ENCODE results near the gene WHAMM.

Gene WHAMM

GRCh38 chr15:82854554-82854953 is 45.1 kb downstream of the WHAMM start:
- TF ChIP-seq, protein P1, sequence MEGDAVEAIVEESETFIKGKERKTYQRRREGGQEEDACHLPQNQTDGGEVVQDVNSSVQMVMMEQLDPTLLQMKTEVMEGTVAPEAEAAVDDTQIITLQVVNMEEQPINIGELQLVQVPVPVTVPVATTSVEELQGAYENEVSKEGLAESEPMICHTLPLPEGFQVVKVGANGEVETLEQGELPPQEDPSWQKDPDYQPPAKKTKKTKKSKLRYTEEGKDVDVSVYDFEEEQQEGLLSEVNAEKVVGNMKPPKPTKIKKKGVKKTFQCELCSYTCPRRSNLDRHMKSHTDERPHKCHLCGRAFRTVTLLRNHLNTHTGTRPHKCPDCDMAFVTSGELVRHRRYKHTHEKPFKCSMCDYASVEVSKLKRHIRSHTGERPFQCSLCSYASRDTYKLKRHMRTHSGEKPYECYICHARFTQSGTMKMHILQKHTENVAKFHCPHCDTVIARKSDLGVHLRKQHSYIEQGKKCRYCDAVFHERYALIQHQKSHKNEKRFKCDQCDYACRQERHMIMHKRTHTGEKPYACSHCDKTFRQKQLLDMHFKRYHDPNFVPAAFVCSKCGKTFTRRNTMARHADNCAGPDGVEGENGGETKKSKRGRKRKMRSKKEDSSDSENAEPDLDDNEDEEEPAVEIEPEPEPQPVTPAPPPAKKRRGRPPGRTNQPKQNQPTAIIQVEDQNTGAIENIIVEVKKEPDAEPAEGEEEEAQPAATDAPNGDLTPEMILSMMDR (IDR thresholded peaks at IDR 0.05): no peak

DNA sequence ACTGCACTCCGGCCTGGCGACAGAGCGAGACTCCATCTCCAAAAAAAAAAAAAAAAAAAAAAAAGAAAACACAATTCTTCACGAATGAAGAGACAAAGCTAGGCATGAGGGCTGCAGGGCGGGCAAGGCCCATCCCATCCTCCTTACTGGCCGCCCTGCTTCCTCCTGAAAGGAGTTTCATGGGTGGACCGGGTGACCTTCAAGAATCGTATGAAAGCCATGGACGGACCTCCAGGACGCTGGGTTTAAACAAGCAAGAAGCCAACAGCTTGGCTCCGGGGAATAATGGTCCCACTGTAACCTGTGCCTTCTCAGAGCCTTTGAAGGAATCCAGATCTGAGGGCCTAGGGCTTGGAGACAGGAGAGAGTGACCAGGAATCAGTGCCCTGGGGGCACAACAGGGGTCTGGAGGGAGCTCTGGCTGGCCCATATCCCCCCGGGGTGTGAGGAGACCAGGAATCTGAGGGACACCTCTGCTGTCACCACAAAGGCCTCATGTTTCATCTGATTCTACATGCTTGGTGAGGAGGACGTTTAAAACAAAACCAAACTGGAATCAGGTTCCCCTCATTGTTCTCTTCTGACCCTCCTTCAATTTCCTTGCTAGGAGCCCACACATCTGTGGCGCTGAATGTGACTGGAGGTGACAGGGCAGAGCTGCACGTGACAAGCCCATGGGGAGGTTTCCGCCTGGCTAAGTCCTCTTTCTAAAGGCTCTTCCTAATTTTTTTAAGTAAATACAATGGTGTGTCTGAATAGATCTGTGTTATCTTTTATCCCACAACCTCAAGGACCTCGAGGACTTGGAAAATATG is 46.1 kb downstream of the WHAMM start:
- TF ChIP-seq, protein P1 (IDR thresholded peaks at IDR 0.05): no peak

DNA sequence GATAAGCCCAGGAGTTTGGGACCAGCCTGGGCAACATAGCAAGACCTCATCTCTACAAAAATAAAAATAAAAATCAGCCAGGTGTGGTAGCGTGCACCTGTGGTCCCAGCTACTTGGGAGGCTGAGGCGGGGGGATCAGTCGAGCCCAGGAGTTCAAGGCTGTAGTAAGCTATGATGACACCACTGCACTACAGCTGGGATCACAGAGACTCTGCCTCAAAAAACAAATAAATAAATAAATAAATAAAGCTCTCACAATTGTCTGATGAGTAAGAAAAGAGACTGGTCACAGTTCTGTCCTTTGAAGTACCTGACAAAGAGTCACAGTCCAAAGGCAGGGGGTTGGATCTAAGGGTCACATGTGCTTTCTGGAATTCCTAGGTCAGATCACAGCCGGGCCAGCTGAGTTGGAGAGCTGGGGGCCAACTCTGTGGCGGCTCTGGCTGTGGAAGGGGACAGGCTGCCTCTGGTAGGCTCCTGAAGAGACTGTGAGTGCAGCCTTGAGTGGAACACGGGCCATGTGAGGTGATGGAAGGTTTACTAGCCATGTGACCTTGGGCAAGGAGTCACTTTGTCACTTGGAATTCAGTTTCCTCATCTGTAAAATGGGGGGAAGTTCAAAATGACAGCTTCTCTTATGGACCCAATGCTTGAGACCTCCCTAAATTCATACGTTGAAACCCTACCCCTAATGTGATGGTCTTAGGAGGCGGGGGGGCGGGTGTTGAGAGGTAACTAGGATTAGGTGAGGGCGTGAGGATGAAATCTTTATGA is 47.2 kb downstream of the WHAMM start:
- TF ChIP-seq, protein P1 (IDR thresholded peaks at IDR 0.05): no peak

- TF ChIP-seq, protein P1 (IDR thresholded peaks at IDR 0.05): no peak
Measured at GRCh38 chr15:82858932-82859331, 49.5 kb downstream of the WHAMM start.

DNA sequence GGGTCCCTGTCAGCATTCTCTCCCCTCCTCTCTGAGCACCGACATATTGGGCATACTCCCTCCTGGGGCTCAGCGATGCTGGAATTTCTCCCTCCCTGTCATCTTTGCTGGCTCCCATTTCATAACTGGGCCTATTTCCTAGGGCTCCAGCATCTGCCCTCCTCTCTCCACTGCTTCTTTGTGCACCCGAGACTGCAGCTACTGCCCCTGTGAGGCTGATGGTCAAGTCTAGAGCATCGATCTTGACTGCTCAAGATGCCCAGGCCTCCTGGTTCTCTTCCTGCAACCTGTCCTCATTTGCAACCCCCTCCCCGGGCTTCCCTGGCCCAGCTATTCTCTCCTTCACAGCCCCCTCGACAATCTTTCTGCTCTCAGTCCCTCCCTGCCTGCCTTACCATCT is 53.5 kb downstream of the WHAMM start:
- TF ChIP-seq, protein P1 (IDR thresholded peaks at IDR 0.05): no peak

- TF ChIP-seq, protein P1 (IDR thresholded peaks at IDR 0.05): no peak
Measured at GRCh38 chr15:82864967-82865366, 55.5 kb downstream of the WHAMM start.

GRCh38 chr15:82870727-82871320 is 61.4 kb downstream of the WHAMM start:
- TF ChIP-seq, protein P1 (IDR thresholded peaks at IDR 0.05): no peak
